HepG2 (cell line): Measurements from ENCODE around the gene TBXA2R. TPM values are rescaled to one million over a fixed set of nuclear protein-coding genes. Genes with fewer than 3 reads are reported as not detected.

Source experiments
- ATM ChIP-seq: fragments of 450-650 bp; IDR thresholded peaks from 2 replicates; pipeline ENCODE4 v1.7.1; 2017; ENCODE audit warnings: mild to moderate bottlenecking, borderline replicate concordance
- CCAR2 ChIP-seq: fragments of 200-400 bp; formaldehyde crosslinking; optimal IDR thresholded peaks from 2 replicates; pipeline ENCODE3; 2018; ENCODE audit warnings: low read depth, mild to moderate bottlenecking, low read length, moderate library complexity
- HMG20A ChIP-seq: IDR thresholded peaks from 2 replicates; pipeline ENCODE4 v1.6.1; 2016; ENCODE audit warnings: borderline replicate concordance
- KAT7 ChIP-seq: IDR thresholded peaks from 2 replicates; pipeline ENCODE4 v1.6.1; 2018; ENCODE audit warnings: borderline replicate concordance, missing compliant biosample characterization
- NCOA1 ChIP-seq: sonication (generic); formaldehyde crosslinking; IDR thresholded peaks from 2 replicates; pipeline ENCODE4 v1.9.0; 2021; ENCODE audit warnings: missing genetic modification reagents
- ZBTB38 ChIP-seq: sonication (generic); formaldehyde crosslinking; IDR thresholded peaks from 2 replicates; pipeline ENCODE4 v1.5.1; 2020; ENCODE audit warnings: mild to moderate bottlenecking, missing genetic modification reagents
- ZNF382 ChIP-seq: sonication (generic); formaldehyde crosslinking; IDR thresholded peaks from 2 replicates; pipeline ENCODE4 v1.5.0; 2020; ENCODE audit warnings: missing genetic modification reagents, mild to moderate bottlenecking, borderline replicate concordance
- ZNF501 ChIP-seq: sonication (generic); formaldehyde crosslinking; IDR thresholded peaks from 2 replicates; pipeline ENCODE4 v1.5.1; 2020; ENCODE audit warnings: mild to moderate bottlenecking, moderate library complexity, missing genetic modification reagents
- ZNF569 ChIP-seq: sonication (generic); formaldehyde crosslinking; IDR thresholded peaks from 2 replicates; pipeline ENCODE4 v1.5.0; 2020; ENCODE audit warnings: mild to moderate bottlenecking, missing genetic modification reagents, moderate library complexity, borderline replicate concordance
- polyA plus RNA-seq, 8 experiments: library from polyadenylated mRNA; depleted of rRNA in 3 of 8; stranded (reverse) in 7 of 8; unstranded in 1 of 8; fragments of >200 nt; fragmentation: Illumina TruSeq in 4 of 8; extraction: Trizol in 4 of 8; gene quantifications; 2 replicates each; pipeline versions ENCODE4 v1.2.1 to v1.2.3, GENCODE V29; 2011 to 2016; ENCODE audit warnings: low read depth in 4 of 8, missing spikeins in 1 of 8, mixed read lengths in 1 of 8; ENCODE audit not compliant: insufficient read depth in 1 of 8
- total RNA-seq, 5 experiments: library from RNA; depleted of rRNA; stranded (reverse); fragments of >200 nt; fragmentation: Illumina TruSeq; extraction: Trizol; gene quantifications; 2 replicates each; pipeline ENCODE4 v1.2.3, GENCODE V29; 2016; ENCODE audit warnings: low read depth in 1 of 5
- TF ChIP-seq, protein P1 (sequence below): sonication (generic); formaldehyde crosslinking; IDR thresholded peaks from 2 replicates; pipeline ENCODE4 v1.4.0; 2020; ENCODE audit warnings: mild to moderate bottlenecking, missing genetic modification reagents, borderline replicate concordance
- TF ChIP-seq, protein P2 (sequence below), 2 experiments: sonication (generic) in 1 of 2; formaldehyde crosslinking in 1 of 2; IDR thresholded peaks; 2 replicates each; pipeline versions ENCODE4 v1.4.0 to v1.6.1; 2016 to 2020; ENCODE audit warnings: borderline replicate concordance in 1 of 2, low read depth in 1 of 2, mild to moderate bottlenecking in 1 of 2, missing genetic modification reagents in 1 of 2
- TF ChIP-seq, protein P3 (sequence below): sonication (generic); formaldehyde crosslinking; IDR thresholded peaks from 2 replicates; pipeline ENCODE4 v1.5.0; 2020; ENCODE audit warnings: missing genetic modification reagents
- TF ChIP-seq, protein P4 (sequence below): sonication (generic); formaldehyde crosslinking; IDR thresholded peaks from 2 replicates; pipeline ENCODE4 v1.4.0; 2020; ENCODE audit warnings: missing genetic modification reagents, mild to moderate bottlenecking, borderline replicate concordance
- TF ChIP-seq, protein P5 (sequence below): sonication (generic); formaldehyde crosslinking; IDR thresholded peaks from 2 replicates; pipeline ENCODE4 v1.8.1; 2023; ENCODE audit warnings: mild to moderate bottlenecking, missing genetic modification reagents

Gene TBXA2R
- total and polyA plus RNA-seq, 2 of the 13 experiments (the other 11 are each of a cell fraction or from before 2014, with no cell fraction given): 0.09 TPM; not detected in 1

DNA sequence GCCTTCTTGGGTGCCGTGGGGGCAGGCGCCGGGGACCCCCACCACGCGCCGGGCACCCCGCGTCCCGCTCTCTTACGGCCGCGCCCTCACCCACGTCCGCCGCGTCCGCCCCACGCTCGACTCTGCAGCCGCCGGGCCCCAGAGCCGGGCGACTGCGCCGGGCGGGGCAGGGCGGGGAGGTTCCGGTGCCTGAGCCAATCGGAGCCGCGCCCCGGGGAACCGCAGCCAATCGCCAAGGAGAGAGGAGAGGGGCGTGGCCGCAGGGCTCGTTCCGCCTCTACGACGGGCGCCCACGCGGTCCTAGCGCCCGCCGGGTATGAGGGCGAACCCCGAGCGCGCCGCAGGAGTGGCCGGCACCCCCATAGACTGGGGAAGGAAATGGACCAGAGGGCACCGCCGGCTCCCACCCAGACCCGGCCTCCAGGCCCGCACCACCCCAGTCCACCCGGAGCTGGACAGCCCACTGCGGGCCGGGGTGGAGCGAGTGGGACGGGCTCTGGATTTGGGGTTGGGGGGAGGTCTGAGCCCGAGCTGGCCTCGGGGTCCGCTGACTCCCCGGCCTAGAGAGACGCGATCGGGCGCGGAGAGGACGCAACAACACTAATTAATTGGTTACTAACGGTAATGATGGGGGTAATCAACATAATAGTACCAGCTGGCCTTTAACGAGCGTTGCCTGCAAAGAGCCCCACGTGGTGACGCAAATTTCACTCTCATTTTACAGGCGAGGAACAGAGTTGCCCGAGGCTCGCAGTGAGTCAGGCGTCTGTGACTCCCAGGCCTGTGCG, 49.0 kb downstream of the TBXA2R start, which contains the start of gene MFSD12 (continued):
- TF ChIP-seq, protein P1, sequence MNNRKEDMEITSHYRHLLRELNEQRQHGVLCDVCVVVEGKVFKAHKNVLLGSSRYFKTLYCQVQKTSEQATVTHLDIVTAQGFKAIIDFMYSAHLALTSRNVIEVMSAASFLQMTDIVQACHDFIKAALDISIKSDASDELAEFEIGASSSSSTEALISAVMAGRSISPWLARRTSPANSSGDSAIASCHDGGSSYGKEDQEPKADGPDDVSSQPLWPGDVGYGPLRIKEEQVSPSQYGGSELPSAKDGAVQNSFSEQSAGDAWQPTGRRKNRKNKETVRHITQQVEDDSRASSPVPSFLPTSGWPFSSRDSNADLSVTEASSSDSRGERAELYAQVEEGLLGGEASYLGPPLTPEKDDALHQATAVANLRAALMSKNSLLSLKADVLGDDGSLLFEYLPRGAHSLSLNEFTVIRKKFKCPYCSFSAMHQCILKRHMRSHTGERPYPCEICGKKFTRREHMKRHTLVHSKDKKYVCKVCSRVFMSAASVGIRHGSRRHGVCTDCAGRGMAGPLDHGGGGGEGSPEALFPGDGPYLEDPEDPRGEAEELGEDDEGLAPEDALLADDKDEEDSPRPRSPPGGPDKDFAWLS (CRISPR knock-in tag): no peak
- TF ChIP-seq ZNF569: no peak
- TF ChIP-seq, protein P2, sequence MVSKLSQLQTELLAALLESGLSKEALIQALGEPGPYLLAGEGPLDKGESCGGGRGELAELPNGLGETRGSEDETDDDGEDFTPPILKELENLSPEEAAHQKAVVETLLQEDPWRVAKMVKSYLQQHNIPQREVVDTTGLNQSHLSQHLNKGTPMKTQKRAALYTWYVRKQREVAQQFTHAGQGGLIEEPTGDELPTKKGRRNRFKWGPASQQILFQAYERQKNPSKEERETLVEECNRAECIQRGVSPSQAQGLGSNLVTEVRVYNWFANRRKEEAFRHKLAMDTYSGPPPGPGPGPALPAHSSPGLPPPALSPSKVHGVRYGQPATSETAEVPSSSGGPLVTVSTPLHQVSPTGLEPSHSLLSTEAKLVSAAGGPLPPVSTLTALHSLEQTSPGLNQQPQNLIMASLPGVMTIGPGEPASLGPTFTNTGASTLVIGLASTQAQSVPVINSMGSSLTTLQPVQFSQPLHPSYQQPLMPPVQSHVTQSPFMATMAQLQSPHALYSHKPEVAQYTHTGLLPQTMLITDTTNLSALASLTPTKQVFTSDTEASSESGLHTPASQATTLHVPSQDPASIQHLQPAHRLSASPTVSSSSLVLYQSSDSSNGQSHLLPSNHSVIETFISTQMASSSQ (IDR thresholded peaks at IDR 0.05; ENCODE audit: low read depth): no peak
- TF ChIP-seq, protein P2 (CRISPR knock-in tag; IDR thresholded peaks at IDR 0.05; ENCODE audit: borderline replicate concordance): no peak
- no peak for TF ChIP-seq HMG20A (CRISPR knock-in tag)
- no peak for TF ChIP-seq ATM
- no peak for TF ChIP-seq ZNF382 (CRISPR knock-in tag)
- TF ChIP-seq, protein P3, sequence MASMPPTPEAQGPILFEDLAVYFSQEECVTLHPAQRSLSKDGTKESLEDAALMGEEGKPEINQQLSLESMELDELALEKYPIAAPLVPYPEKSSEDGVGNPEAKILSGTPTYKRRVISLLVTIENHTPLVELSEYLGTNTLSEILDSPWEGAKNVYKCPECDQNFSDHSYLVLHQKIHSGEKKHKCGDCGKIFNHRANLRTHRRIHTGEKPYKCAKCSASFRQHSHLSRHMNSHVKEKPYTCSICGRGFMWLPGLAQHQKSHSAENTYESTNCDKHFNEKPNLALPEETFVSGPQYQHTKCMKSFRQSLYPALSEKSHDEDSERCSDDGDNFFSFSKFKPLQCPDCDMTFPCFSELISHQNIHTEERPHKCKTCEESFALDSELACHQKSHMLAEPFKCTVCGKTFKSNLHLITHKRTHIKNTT (CRISPR knock-in tag): no peak
- no peak for TF ChIP-seq ZBTB38 (CRISPR knock-in tag)
- peak; percentile 75 for TF ChIP-seq ZNF501 (CRISPR knock-in tag)
- TF ChIP-seq NCOA1 (CRISPR knock-in tag): no peak
- TF ChIP-seq KAT7 (CRISPR knock-in tag): peak; percentile 30; the same call in 1 of the 2 replicates
- TF ChIP-seq, protein P4, sequence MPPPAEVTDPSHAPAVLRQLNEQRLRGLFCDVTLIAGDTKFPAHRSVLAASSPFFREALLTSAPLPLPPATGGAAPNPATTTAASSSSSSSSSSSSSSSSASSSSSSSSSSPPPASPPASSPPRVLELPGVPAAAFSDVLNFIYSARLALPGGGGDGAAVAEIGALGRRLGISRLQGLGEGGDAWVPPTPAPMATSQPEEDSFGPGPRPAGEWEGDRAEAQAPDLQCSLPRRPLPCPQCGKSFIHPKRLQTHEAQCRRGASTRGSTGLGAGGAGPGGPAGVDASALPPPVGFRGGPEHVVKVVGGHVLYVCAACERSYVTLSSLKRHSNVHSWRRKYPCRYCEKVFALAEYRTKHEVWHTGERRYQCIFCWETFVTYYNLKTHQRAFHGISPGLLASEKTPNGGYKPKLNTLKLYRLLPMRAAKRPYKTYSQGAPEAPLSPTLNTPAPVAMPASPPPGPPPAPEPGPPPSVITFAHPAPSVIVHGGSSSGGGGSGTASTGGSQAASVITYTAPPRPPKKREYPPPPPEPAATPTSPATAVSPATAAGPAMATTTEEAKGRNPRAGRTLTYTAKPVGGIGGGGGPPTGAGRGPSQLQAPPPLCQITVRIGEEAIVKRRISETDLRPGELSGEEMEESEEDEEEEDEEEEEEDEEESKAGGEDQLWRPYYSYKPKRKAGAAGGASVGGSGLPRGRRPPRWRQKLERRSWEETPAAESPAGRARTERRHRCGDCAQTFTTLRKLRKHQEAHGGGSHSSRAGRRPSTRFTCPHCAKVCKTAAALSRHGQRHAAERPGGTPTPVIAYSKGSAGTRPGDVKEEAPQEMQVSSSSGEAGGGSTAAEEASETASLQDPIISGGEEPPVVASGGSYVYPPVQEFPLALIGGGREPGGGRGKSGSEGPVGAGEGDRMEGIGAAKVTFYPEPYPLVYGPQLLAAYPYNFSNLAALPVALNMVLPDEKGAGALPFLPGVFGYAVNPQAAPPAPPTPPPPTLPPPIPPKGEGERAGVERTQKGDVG: no peak; the same call in 1 of the 2 replicates
- TF ChIP-seq CCAR2: no peak
- TF ChIP-seq, protein P5, sequence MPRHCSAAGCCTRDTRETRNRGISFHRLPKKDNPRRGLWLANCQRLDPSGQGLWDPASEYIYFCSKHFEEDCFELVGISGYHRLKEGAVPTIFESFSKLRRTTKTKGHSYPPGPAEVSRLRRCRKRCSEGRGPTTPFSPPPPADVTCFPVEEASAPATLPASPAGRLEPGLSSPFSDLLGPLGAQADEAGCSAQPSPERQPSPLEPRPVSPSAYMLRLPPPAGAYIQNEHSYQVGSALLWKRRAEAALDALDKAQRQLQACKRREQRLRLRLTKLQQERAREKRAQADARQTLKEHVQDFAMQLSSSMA: no peak
